Glutamatergic neuron (in vitro differentiated cells): ENCODE results near the gene NHSL2. TPM values are rescaled to one million over a fixed set of nuclear protein-coding genes. Genes with fewer than 3 reads are reported as not detected.

Experiments
- DNase-seq: peaks from one replicate; pipeline ENCODE4 v3.0.0; 2022
- H3K27ac Mint-ChIP-seq: one replicate; pipeline ENCODE4 v1.8.0; 2020; ENCODE audit warnings: mild to moderate bottlenecking, mixed read lengths, inconsistent platforms; ENCODE audit not compliant: unreplicated experiment
- H3K27me3 Mint-ChIP-seq: one replicate; pipeline ENCODE4 v1.8.0; 2020; ENCODE audit warnings: mild to moderate bottlenecking, moderate library complexity, mixed read lengths, inconsistent platforms; ENCODE audit not compliant: unreplicated experiment
- H3K36me3 Mint-ChIP-seq: one replicate; pipeline ENCODE4 v1.8.0; 2020; ENCODE audit warnings: mild to moderate bottlenecking, mixed read lengths, inconsistent platforms; ENCODE audit not compliant: unreplicated experiment
- H3K4me1 Mint-ChIP-seq: one replicate; pipeline ENCODE4 v1.8.0; 2020; ENCODE audit warnings: mild to moderate bottlenecking, low read depth, mixed read lengths, inconsistent platforms; ENCODE audit not compliant: unreplicated experiment
- H3K4me3 Mint-ChIP-seq: one replicate; pipeline ENCODE4 v1.8.0; 2020; ENCODE audit warnings: mild to moderate bottlenecking, mixed read lengths, inconsistent platforms; ENCODE audit not compliant: unreplicated experiment
- H3K9me3 Mint-ChIP-seq: one replicate; pipeline ENCODE4 v1.8.0; 2020; ENCODE audit warnings: mild to moderate bottlenecking, moderate library complexity, mixed read lengths, inconsistent platforms; ENCODE audit not compliant: unreplicated experiment
- CTCF ChIP-seq: fragments of 200-600 bp; sonication (generic); IDR thresholded peaks from one replicate; pipeline ENCODE4 v1.5.0; 2021; ENCODE audit not compliant: partially characterized antibody, unreplicated experiment
- total RNA-seq: library from RNA; stranded (reverse); fragmentation: NEBNext Ultra II Directional; extraction: Animal tissue kit (Norgen Biotek cat#: 25700); gene quantifications from one replicate; pipeline ENCODE4 v1.2.1, GENCODE V29; 2021; ENCODE audit not compliant: unreplicated experiment

Gene NHSL2
- total RNA-seq, 1 donor from 2014 or later = 7.3 TPM

- DNase-seq = peak; percentile 58
- no peaks in the 10 kb centered on the region for H3K36me3 Mint-ChIP-seq
- H3K4me3 Mint-ChIP-seq = peak overlapping the region; percentile 72
- peaks cover 7% of the 10 kb centered on the region for H3K9me3 Mint-ChIP-seq
- H3K27ac Mint-ChIP-seq = peak overlapping the region; percentile 98
- no peak for TF ChIP-seq CTCF
- H3K4me1 Mint-ChIP-seq = peaks cover 22% of the 10 kb centered on the region
- H3K27me3 Mint-ChIP-seq = peaks cover 6% of the 10 kb centered on the region
Measured at GRCh38 chrX:72142094-72142793, 231.6 kb downstream of the NHSL2 start.

GRCh38 chrX:72142794-72143608 lies 232.4 kb downstream of the NHSL2 start:
- TF ChIP-seq CTCF = no peak
- no peak for DNase-seq
- Mint-ChIP-seq H3K27ac (peak overlapping the region; percentile 98), H3K36me3 (no peaks in the 10 kb centered on the region), H3K9me3 (peaks cover 7% of the 10 kb centered on the region), H3K27me3 (peaks cover 6% of the 10 kb centered on the region), H3K4me3 (peak overlapping the region; percentile 72), H3K4me1 (peaks cover 22% of the 10 kb centered on the region)

GRCh38 chrX:72143609-72143907 lies 232.9 kb downstream of the NHSL2 start:
- no peak for DNase-seq
- Mint-ChIP-seq H3K27ac (peak overlapping the region; percentile 98), H3K27me3 (peaks cover 6% of the 10 kb centered on the region), H3K9me3 (peaks cover 7% of the 10 kb centered on the region), H3K4me1 (peaks cover 22% of the 10 kb centered on the region), H3K36me3 (no peaks in the 10 kb centered on the region), H3K4me3 (peak overlapping the region; percentile 30)
- no peak for TF ChIP-seq CTCF

- no peak for DNase-seq
- Mint-ChIP-seq H3K4me3 (no peak overlapping the region), H3K27me3 (peaks cover 6% of the 10 kb centered on the region), H3K9me3 (peaks cover 7% of the 10 kb centered on the region), H3K4me1 (peaks cover 19% of the 10 kb centered on the region), H3K27ac (no peak overlapping the region), H3K36me3 (no peaks in the 10 kb centered on the region)
- TF ChIP-seq CTCF = no peak
Measured at GRCh38 chrX:72145181-72145580, 234.5 kb downstream of the NHSL2 start.

GRCh38 chrX:72146527-72146926 lies 235.9 kb downstream of the NHSL2 start:
- no peak for DNase-seq
- H3K4me3 Mint-ChIP-seq = no peak overlapping the region
- H3K36me3 Mint-ChIP-seq = no peaks in the 10 kb centered on the region
- peaks cover 4% of the 10 kb centered on the region for H3K9me3 Mint-ChIP-seq
- H3K4me1 Mint-ChIP-seq = peaks cover 15% of the 10 kb centered on the region
- no peak for TF ChIP-seq CTCF
- peaks cover 2% of the 10 kb centered on the region for H3K27me3 Mint-ChIP-seq
- no peak overlapping the region for H3K27ac Mint-ChIP-seq
